ENCODE data around the gene EDDM13. TPM values are rescaled to one million over a fixed set of nuclear protein-coding genes. Genes with fewer than 3 reads are reported as not detected.
A peak's percentile ranks its signal among the peaks of the same experiment; 100 is the strongest.

The EDDM13 gene
- total RNA-seq, 2 experiments from 2014 or later: not detected

DNA sequence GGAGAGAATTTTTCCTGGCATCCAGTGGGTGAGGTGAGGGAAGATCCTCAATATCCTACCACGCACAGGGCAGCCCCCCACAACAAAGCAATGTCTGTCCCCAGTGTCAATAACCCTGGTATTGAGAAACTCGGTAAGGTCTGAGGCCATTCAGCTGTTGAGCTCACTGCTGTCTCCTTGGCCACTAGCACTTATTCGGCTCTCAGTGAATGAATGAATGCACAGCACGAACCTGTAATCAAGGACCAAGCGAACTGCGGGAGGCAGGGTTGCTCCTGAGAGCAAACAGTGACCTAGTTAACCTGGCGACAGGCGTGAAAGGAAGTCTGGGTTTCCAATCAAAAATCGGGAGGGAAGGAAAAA is 41.5 kb downstream of the EDDM13 start:
- ChIA-PET POLR2A (interaction anchor here (2.4 kb wide), 1 partner anchor 193 kb away, joined by 9 read pairs; the partner anchor contains the start of gene ZNF787), CTCF (interaction anchor here (1.0 to 3.7 kb wide), 4 partner anchors 19 to 232 kb away, joined by 3 to 16 read pairs (median 7); no protein-coding TSS in a partner anchor)
- H3K27me3 Mint-ChIP-seq: no peaks in the 10 kb centered on the region
- peak overlapping the region; percentile 97 for H3K27ac Mint-ChIP-seq
- DNase-seq: no peak
- H3K36me3 Mint-ChIP-seq: peaks cover 12% of the 10 kb centered on the region
- intact Hi-C loops (cut with micrococcal nuclease): loop anchor here (5.0 to 10.0 kb wide), 2 partner anchors 659 to 1123 kb away; partner anchors contain the start of genes U2AF2 and ZNF749
- peaks cover 23% of the 10 kb centered on the region for H3K4me1 Mint-ChIP-seq (ENCODE audit: low read depth)
- no peaks in the 10 kb centered on the region for H3K9me3 Mint-ChIP-seq
- peak overlapping the region; percentile 91 for H3K4me3 Mint-ChIP-seq

DNA sequence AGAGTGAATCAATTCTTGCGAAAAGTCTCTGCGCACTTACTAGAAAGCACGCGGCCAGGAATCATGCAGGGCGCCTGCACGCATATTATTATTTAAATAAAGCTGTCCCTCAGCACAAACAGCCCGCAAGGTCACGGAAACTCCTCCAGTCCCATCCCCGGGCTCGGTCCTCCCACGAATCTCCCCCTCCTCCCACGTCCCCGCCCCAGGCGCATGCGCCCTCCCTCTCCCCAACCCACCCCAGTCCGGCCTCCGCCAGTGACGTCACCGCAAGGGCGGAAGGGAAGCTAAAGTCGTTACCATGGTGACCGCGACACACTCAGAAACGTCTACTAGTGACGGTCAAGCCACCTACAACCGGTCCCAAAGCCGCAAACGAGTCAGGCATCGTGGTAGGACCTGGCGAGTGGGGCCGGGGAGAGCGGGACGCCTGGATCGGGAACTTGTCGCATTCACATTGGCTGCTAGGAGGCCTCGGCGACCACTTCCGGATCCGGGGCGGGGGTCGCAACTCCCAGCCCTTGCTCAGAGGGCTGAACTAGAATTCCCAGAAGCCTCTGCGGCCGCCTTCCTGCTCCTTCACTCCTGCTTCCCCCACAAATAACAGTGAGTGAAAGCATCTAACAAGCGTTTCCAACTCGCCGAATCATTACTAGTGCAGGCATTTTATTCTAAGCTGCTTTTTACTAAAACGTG is 42.0 kb downstream of the EDDM13 start, which contains the start of gene ZSCAN5A:
ZSCAN5A (minus strand) TSS at position 459 of the 696 bp plus-strand sequence. CDS start 89,793 bp downstream, outside the sequence.
- CTCF ChIA-PET: interaction anchor here (1.0 to 3.7 kb wide), 4 partner anchors 19 to 233 kb away, joined by 3 to 16 read pairs (median 7); no protein-coding TSS in a partner anchor
- H3K27ac Mint-ChIP-seq: peak within 1 kb of the TSS; percentile 97

DNA sequence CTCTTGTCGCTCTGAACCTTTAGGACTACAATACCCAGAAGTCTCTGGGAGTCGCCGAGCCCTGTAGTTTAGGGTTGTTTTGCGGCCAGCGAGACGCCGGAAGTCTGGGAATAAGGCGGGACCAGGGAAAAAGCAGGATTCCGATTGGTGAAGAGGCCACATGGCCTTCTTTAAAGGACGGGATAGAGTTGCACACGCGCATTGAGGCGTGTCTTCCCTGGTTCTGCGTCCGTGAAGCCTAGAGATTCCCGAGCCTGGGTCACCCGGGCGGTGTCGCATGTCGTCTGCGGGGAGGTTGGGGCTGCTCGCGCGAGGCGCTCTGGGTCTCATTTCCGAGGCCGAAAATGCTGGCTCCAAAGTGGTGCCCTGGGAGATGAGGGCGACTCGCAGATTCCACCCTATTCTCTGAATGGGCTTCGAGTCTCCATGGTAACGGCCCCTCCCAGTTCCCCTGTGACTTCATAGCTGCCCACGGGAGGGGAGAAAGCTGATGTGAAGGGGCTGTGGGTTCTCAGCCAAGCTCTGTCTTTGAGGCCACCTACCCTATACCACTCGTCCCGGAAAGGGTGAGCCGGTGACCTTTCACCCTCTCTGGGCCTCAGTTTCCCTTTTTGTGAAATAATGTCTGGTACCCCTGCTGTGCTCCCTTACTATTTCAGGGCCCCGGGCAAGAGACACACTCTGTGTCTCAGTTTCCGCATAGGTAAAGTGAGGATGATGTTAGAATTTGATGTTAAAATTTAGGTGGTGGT is 42.7 kb downstream of the EDDM13 start:
- Mint-ChIP-seq H3K9me3 (no peaks in the 10 kb centered on the region), H3K4me1 (ENCODE audit: low read depth) (peaks cover 23% of the 10 kb centered on the region), H3K4me3 (peak overlapping the region; percentile 91), H3K27ac (peak overlapping the region; percentile 97), H3K36me3 (peaks cover 8% of the 10 kb centered on the region), H3K27me3 (no peaks in the 10 kb centered on the region)
- CTCF ChIA-PET: interaction anchor here (1.0 to 3.7 kb wide), 3 partner anchors 18 to 233 kb away, joined by 3 to 16 read pairs (median 11); no protein-coding TSS in a partner anchor
- POLR2A ChIA-PET: interaction anchor here (0.6 to 2.4 kb wide), 3 partner anchors 88 to 251 kb away, joined by 3 to 9 read pairs (median 4); partner anchors contain the start of genes ZNF583 and ZNF787
- intact Hi-C loops (cut with micrococcal nuclease): loop anchor here (1.0 to 10.0 kb wide), 4 partner anchors 78 to 660 kb away; partner anchors contain the start of genes U2AF2, ZNF444, ZNF582 and ZNF787
- peak; percentile 95 for DNase-seq

More for the DNA sequence above, 42.0 kb downstream of the EDDM13 start, which contains the start of gene ZSCAN5A:
- H3K27me3 Mint-ChIP-seq: no peaks in the 10 kb centered on the region
- POLR2A ChIA-PET: interaction anchor here (0.6 to 2.4 kb wide), 3 partner anchors 89 to 250 kb away, joined by 3 to 9 read pairs (median 4); partner anchors contain the start of genes ZNF583 and ZNF787
- intact Hi-C loops (cut with micrococcal nuclease): loop anchor here (1.0 to 10.0 kb wide), 5 partner anchors 79 to 1123 kb away; partner anchors contain the start of genes U2AF2, ZNF444, ZNF582 and ZNF749
- H3K36me3 Mint-ChIP-seq: peaks cover 11% of the 10 kb centered on the region
- H3K4me1 Mint-ChIP-seq (ENCODE audit: low read depth): peaks cover 23% of the 10 kb centered on the region
- peak; percentile 98 for DNase-seq
- peak within 1 kb of the TSS; percentile 91 for H3K4me3 Mint-ChIP-seq
- H3K9me3 Mint-ChIP-seq: no peaks in the 10 kb centered on the region

DNA sequence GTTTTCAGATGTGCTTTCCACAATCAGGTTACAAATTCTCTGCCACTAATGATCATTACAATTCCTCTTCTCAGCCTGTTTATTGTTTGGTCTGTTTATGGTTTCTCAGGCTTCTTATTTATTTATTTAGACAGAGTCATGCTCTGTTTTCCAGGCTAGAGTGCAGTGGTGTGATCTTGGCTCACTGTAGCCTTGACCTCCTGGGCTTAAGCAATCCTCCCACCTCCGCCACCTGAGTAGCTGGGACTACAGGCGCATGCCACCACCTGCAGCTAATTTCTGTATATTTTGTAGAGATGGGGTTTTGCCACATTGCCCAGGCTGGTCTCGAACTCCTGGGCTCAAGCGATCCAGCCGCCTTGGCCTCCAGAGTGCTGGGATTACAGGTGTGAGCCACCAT is 44.2 kb downstream of the EDDM13 start:
- Mint-ChIP-seq H3K4me3 (no peak overlapping the region), H3K27me3 (peaks cover 2% of the 10 kb centered on the region), H3K27ac (no peak overlapping the region), H3K36me3 (peaks cover 8% of the 10 kb centered on the region), H3K9me3 (no peaks in the 10 kb centered on the region), H3K4me1 (ENCODE audit: low read depth) (peaks cover 23% of the 10 kb centered on the region)
- DNase-seq: no peak
- CTCF ChIA-PET: interaction anchor here (1.7 kb wide), 1 partner anchor 17 kb away, joined by 5 read pairs; no protein-coding TSS in a partner anchor
- intact Hi-C loops (cut with micrococcal nuclease): loop anchor here (10.0 kb wide), 1 partner anchor 662 kb away; the partner anchor contains the start of gene U2AF2
- POLR2A ChIA-PET: no interaction called here

DNA sequence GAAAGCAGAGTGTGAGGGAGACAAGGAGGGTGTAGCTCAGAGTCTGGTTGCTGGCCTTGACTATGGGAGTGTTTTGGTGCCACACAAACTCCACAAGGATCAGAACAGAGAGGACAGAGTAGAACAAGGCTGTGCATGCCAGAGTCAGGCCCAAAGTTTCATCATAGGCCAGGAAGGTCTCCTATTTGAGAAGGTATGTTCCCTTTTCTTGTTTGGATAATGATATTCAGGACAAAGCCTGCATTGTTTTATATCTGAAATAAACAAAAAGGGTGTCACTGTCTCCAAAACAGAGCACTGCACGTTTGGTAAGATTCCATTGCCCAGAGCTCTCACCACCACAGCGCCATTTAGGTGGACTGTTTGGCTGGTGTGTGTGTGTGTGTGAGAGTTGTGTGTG is 45.2 kb downstream of the EDDM13 start:
- peaks cover 4% of the 10 kb centered on the region for H3K36me3 Mint-ChIP-seq
- POLR2A ChIA-PET: no interaction called here
- H3K4me3 Mint-ChIP-seq: no peak overlapping the region
- peaks cover 2% of the 10 kb centered on the region for H3K27me3 Mint-ChIP-seq
- peaks cover 18% of the 10 kb centered on the region for H3K4me1 Mint-ChIP-seq (ENCODE audit: low read depth)
- intact Hi-C loops (cut with micrococcal nuclease): loop anchor here (10.0 kb wide), 1 partner anchor 663 kb away; the partner anchor contains the start of gene U2AF2
- no peaks in the 10 kb centered on the region for H3K9me3 Mint-ChIP-seq
- DNase-seq: no peak
- no peak overlapping the region for H3K27ac Mint-ChIP-seq
- CTCF ChIA-PET: interaction anchor here (1.4 to 2.3 kb wide), 3 partner anchors 8 to 65 kb away, joined by 5 to 8 read pairs (median 8); no protein-coding TSS in a partner anchor

DNA sequence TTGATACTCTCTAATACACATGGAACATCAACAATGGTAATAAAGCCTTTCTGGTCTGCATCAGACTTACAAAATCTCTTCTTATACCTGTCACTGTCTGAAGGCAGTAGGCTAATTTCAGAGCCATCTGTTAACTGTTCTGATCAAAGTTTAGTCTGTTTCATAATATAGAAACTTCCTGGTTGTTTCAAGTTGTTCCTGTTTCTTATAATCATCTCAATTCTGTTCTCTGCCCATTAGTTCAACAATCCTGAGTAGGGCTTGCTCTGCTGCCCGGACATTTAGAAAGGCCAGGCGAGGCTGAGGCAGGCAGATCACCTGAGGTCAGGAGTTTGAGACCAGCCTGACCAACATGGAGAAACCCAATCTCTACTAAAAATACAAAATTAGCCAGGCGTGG is 47.4 kb downstream of the EDDM13 start:
- H3K27me3 Mint-ChIP-seq: peaks cover 2% of the 10 kb centered on the region
- no peak overlapping the region for H3K4me3 Mint-ChIP-seq
- ChIA-PET CTCF (no interaction called here), POLR2A (no interaction called here)
- H3K27ac Mint-ChIP-seq: no peak overlapping the region
- intact Hi-C loops (cut with micrococcal nuclease): loop anchor here (10.0 kb wide), 1 partner anchor 665 kb away; the partner anchor contains the start of gene U2AF2
- no peaks in the 10 kb centered on the region for H3K36me3 Mint-ChIP-seq
- DNase-seq: no peak
- H3K9me3 Mint-ChIP-seq: no peaks in the 10 kb centered on the region
- peaks cover 5% of the 10 kb centered on the region for H3K4me1 Mint-ChIP-seq (ENCODE audit: low read depth)

DNA sequence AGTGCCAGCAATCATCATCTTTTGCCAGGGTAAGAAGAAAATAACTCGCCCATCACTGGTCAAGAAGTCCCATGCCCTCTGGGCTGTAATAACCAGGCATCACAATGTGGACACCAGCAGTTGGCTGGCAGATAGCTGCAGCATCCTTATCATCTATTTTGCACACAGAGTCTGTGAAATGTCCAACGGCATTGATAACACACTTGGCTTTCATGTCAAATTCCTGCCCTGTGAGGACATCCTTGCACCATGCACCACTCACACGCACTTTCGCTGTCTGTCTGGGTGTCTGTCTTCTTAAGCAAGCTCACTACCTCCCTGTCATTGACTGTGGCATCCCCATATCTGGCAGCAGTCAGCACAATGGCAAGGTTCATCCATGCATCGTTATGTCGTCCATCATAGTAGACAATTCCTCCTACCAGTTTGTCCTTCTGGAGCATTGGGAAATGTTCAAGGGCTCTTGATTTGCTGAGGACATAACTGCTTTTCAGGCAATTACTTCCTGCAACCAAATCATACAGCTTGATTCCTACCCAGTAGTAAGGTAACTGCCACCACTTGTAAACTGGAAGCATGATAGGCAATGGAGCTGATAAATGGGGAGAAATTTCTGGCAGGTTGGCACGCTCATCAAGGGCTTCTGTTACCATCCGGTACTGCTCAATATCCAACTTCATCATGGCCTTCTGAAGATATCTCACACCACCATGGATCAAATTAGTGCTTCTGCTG is 48.9 kb downstream of the EDDM13 start:
- DNase-seq: no peak
- H3K27ac Mint-ChIP-seq: no peak overlapping the region
- no peaks in the 10 kb centered on the region for H3K36me3 Mint-ChIP-seq
- CTCF ChIA-PET: no interaction called here
- POLR2A ChIA-PET: no interaction called here
- no peaks in the 10 kb centered on the region for H3K9me3 Mint-ChIP-seq
- no peak overlapping the region for H3K4me3 Mint-ChIP-seq
- no peaks in the 10 kb centered on the region for H3K4me1 Mint-ChIP-seq (ENCODE audit: low read depth)
- intact Hi-C loops (cut with micrococcal nuclease): no loop called here
- H3K27me3 Mint-ChIP-seq: peaks cover 2% of the 10 kb centered on the region

DNA sequence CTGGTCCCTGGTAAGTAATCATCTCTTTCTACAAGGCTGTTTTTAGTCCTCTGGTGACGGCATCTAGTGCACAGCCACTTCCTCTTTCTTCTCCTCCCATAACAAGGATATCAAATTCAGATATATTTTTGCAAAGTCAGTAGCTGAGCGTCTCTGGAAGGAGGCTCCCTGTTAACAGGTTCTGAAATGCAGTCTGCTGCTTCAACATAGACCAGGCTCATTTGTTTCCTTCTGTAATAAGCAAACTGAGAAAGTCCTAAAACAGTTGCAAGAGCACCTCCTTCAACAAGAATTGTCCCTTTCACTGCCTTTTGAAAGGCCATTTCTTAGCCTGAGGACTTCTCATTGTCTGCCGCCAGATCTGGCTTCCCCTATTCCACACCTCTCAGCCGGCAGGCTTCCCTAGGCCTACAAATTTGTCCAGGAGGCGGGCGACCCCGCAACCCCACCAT is 49.5 kb downstream of the EDDM13 start:
- POLR2A ChIA-PET: no interaction called here
- no peak overlapping the region for H3K4me3 Mint-ChIP-seq
- peaks cover 2% of the 10 kb centered on the region for H3K27me3 Mint-ChIP-seq
- H3K36me3 Mint-ChIP-seq: no peaks in the 10 kb centered on the region
- H3K4me1 Mint-ChIP-seq (ENCODE audit: low read depth): no peaks in the 10 kb centered on the region
- H3K9me3 Mint-ChIP-seq: no peaks in the 10 kb centered on the region
- CTCF ChIA-PET: no interaction called here
- intact Hi-C loops (cut with micrococcal nuclease): no loop called here
- no peak overlapping the region for H3K27ac Mint-ChIP-seq
- DNase-seq: no peak

DNA sequence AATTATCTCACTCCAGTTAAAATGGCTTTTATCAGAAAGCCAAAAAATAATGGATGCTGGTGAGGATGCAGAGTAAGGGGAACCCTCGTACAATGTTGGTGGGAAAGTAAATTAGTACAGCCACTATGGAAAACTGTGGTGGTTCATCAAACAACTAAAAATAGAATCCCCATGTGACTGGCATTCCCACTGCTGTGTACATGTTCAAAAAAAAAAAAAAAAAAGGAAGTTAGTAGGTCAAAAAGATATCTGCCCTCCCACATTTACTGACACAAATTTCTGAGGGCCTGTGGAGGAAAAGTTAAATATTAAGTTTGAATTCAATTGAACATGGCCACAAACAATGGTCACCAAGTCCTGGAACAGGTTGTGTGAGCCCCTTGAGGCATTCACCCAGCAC is 51.9 kb downstream of the EDDM13 start:
- Mint-ChIP-seq H3K27ac (no peak overlapping the region), H3K36me3 (no peaks in the 10 kb centered on the region), H3K4me1 (ENCODE audit: low read depth) (no peaks in the 10 kb centered on the region), H3K9me3 (no peaks in the 10 kb centered on the region), H3K4me3 (no peak overlapping the region), H3K27me3 (peaks cover 2% of the 10 kb centered on the region)
- ChIA-PET POLR2A (no interaction called here), CTCF (no interaction called here)
- DNase-seq: no peak
- intact Hi-C loops (cut with micrococcal nuclease): no loop called here

DNA sequence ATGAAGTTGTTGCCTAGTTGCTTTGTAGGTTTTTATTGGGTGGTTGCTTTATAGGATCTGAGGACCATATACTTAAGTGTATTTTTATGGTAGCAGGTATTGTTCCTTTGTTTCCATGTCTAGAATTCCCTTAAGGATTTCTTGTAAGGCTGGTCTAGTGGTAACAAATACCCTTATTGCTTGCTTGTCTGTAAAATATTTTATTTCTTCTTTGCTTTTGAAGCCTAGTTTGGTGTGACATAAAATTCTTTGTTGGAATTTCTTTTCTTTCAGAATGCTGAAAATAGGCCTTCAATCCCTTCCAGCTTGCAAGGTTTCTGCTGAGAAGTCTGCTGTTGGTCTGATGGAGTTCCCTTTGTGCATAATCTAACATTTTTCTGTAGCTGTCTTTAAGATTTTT is 60.1 kb downstream of the EDDM13 start:
- peaks cover 3% of the 10 kb centered on the region for H3K27me3 Mint-ChIP-seq
- CTCF ChIA-PET: interaction anchor here (0.5 to 6.0 kb wide), 20 partner anchors 14 to 700 kb away, joined by 3 to 118 read pairs (median 6); partner anchors contain the start of gene ZSCAN5A
- peaks cover 12% of the 10 kb centered on the region for H3K9me3 Mint-ChIP-seq
- POLR2A ChIA-PET: interaction anchor here (0.6 kb wide), 1 partner anchor 80 kb away, joined by 3 read pairs; no protein-coding TSS in a partner anchor
- no peak overlapping the region for H3K4me3 Mint-ChIP-seq
- no peaks in the 10 kb centered on the region for H3K36me3 Mint-ChIP-seq
- intact Hi-C loops (cut with micrococcal nuclease): loop anchor here (1.0 to 5.0 kb wide), 2 partner anchors 79 to 250 kb away; no protein-coding TSS in a partner anchor
- H3K4me1 Mint-ChIP-seq (ENCODE audit: low read depth): no peaks in the 10 kb centered on the region
- no peak overlapping the region for H3K27ac Mint-ChIP-seq
- no peak for DNase-seq

DNA sequence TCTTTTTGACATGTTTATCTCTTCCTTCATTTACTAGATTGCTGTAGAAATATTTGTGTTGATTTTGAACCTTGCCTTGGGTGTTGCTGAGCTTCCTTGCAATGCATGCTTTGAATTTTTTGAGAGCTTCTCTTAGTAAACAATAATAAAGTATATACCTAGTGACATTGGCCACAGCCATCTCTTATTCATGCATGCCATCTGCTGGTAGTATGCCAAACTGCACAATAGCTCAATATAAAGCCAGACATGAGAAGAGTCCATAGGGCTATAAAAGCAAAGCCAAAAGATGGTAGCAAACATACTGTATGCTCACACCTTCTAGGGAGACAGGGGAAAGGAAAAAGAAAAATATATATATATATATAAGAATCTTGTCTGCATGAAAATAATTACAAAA is 61.0 kb downstream of the EDDM13 start:
- ChIA-PET CTCF (interaction anchor here (0.6 to 6.0 kb wide), 29 partner anchors 13 to 701 kb away, joined by 3 to 118 read pairs (median 4); partner anchors contain the start of gene ZSCAN5A), POLR2A (no interaction called here)
- Mint-ChIP-seq H3K27me3 (peaks cover 5% of the 10 kb centered on the region), H3K27ac (no peak overlapping the region), H3K36me3 (no peaks in the 10 kb centered on the region), H3K4me3 (no peak overlapping the region), H3K4me1 (ENCODE audit: low read depth) (no peaks in the 10 kb centered on the region), H3K9me3 (peaks cover 12% of the 10 kb centered on the region)
- intact Hi-C loops (cut with micrococcal nuclease): loop anchor here (1.0 to 5.0 kb wide), 2 partner anchors 80 to 251 kb away; no protein-coding TSS in a partner anchor
- peak; percentile 34 for DNase-seq

Data from activated CD4-positive, alpha-beta memory T cell treated with anti-CD3 and anti-CD28 coated beads for 36 hours (primary cell).